Cardiac fibroblast (primary cell): ENCODE results near the gene CD36.

Experiments used
- DNase-seq, 2 donors: peaks; one replicate each; pipeline versions ENCODE4 v3.0.0 to v3.0.0-alpha.2; 2010; ENCODE audit warnings: low read depth in 2 of 2
- H3K4me3 ChIP-seq, 2 donors: replicated peaks in 1 of 2; 1 replicate in 1 of 2; 2 replicates in 1 of 2; pipeline ENCODE4 v1.5.1; 2011; ENCODE audit warnings: low read depth in 2 of 2, low read length in 2 of 2, mild to moderate bottlenecking in 2 of 2, moderate library complexity in 1 of 2
- CTCF ChIP-seq: IDR thresholded peaks from one replicate; pipeline ENCODE4 v1.5.1; 2011; ENCODE audit warnings: low read depth, mild to moderate bottlenecking, low read length, inconsistent platforms

Gene CD36

GRCh38 chr7:80632139-80632538 lies 6.3 kb upstream of the CD36 start:
- no peak overlapping the region for H3K4me3 ChIP-seq
- TF ChIP-seq CTCF = no peak

GRCh38 chr7:80632819-80633218 lies 5.6 kb upstream of the CD36 start:
- DNase-seq = no peak
- no peak for TF ChIP-seq CTCF
- no peak overlapping the region for H3K4me3 ChIP-seq

More at GRCh38 chr7:80632139-80632538, 6.3 kb upstream of the CD36 start:
- no peak for DNase-seq

- no peak overlapping the region for H3K4me3 ChIP-seq
- no peak for TF ChIP-seq CTCF
- DNase-seq = peak; percentile 88 to 91
Observed at GRCh38 chr7:80634505-80634904, 3.9 kb upstream of the CD36 start.

GRCh38 chr7:80635533-80635932 lies 2.9 kb upstream of the CD36 start:
- TF ChIP-seq CTCF = no peak
- no peak overlapping the region for H3K4me3 ChIP-seq
- DNase-seq = peak in 1 of 2 donors; percentile 21

- no peak overlapping the region for H3K4me3 ChIP-seq
- no peak for TF ChIP-seq CTCF
- DNase-seq = no peak
Observed at GRCh38 chr7:80635998-80636397, 2.4 kb upstream of the CD36 start.

GRCh38 chr7:80636709-80637108 lies 1.7 kb upstream of the CD36 start:
- TF ChIP-seq CTCF = no peak
- no peak overlapping the region for H3K4me3 ChIP-seq
- DNase-seq = no peak

GRCh38 chr7:80637454-80637853 lies 988 bp upstream of the CD36 start:
- peak in 1 of 2 donors; percentile 19 for DNase-seq
- H3K4me3 ChIP-seq = no peak overlapping the region
- no peak for TF ChIP-seq CTCF
